Bronchial epithelial cell (primary cell): ENCODE data around the gene ATP6V0E2. TPM values are rescaled to one million over a fixed set of nuclear protein-coding genes. Genes with fewer than 3 reads are reported as not detected.
"Not testable (repeated sequence)": the region's sequence is repeated elsewhere in the genome, so short reads cannot be mapped to it uniquely, and the experiment has no call there.

ENCODE experiments used
- DNase-seq: peaks from one replicate; pipeline ENCODE4 v3.0.0-alpha.2; 2010; ENCODE audit warnings: low read depth
- FAIRE-seq: peaks from 2 replicates; lab custom pipeline; 2011; peaks lifted over from hg19 to GRCh38; lab: Jason Lieb, UNC
- H3K27me3 ChIP-seq: 2 replicates; pipeline ENCODE4 v1.5.1; 2011; ENCODE audit warnings: low read length; ENCODE audit not compliant: control insufficient read depth, insufficient read depth
- H3K36me3 ChIP-seq: 2 replicates; pipeline ENCODE4 v1.5.1; 2011; ENCODE audit warnings: low read length; ENCODE audit not compliant: control insufficient read depth, insufficient read depth
- H3K4me3 ChIP-seq: 2 replicates; pipeline ENCODE4 v1.5.1; 2011; ENCODE audit warnings: mild to moderate bottlenecking, low read depth, low read length, control low read depth
- CTCF ChIP-seq: IDR thresholded peaks from 2 replicates; pipeline ENCODE4 v1.5.1; 2011; ENCODE audit warnings: mild to moderate bottlenecking, moderate library complexity, low read length, control low read depth, inconsistent platforms; ENCODE audit not compliant: insufficient read depth, severe bottlenecking
- total RNA-seq: library from RNA; depleted of rRNA; stranded (reverse); fragments of >200 nt; gene quantifications from 2 replicates; pipeline ENCODE4 v1.2.1, GENCODE V29; 2014

Gene ATP6V0E2
- total RNA-seq, 1 donor from 2014 or later: 1.6 TPM

GRCh38 chr7:149883452-149883861 is 9.7 kb downstream of the ATP6V0E2 start:
- peak; percentile 81 for TF ChIP-seq CTCF
- DNase-seq (peak; percentile 37), FAIRE-seq (peak; percentile 36)
- no peak overlapping the region for H3K4me3 ChIP-seq
- no peaks in the 10 kb centered on the region for H3K27me3 ChIP-seq
- no peaks in the 10 kb centered on the region for H3K36me3 ChIP-seq

DNA sequence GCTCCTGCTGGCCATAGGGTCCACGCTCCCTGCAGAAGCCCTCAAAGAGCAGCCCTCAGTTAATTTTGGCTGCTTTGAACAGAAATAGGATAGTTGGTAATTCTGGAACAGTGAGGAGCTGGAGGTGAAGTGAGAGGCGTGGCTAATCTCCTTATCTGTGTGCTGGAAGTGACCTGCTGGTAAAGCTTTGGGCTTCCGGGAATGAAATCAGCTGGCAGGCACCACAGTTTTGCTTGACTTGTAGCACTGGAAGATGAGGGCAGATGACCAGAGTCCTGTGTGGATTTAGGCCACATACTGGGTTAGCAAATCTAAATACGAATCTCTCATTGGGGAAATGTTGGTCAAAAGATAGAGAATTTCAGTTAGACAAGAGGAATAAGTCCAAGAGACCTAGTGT is 10.2 kb downstream of the ATP6V0E2 start:
- H3K36me3 ChIP-seq: no peaks in the 10 kb centered on the region
- no peak for TF ChIP-seq CTCF
- no peak for FAIRE-seq
- H3K27me3 ChIP-seq: no peaks in the 10 kb centered on the region
- no peak for DNase-seq
- no peak overlapping the region for H3K4me3 ChIP-seq

- DNase-seq: no peak
- Histone ChIP-seq H3K4me3 (no peak overlapping the region), H3K27me3 (no peaks in the 10 kb centered on the region), H3K36me3 (no peaks in the 10 kb centered on the region)
- TF ChIP-seq CTCF: no peak
- FAIRE-seq: no peak
Measured at GRCh38 chr7:149884541-149884940, 10.8 kb downstream of the ATP6V0E2 start.

DNA sequence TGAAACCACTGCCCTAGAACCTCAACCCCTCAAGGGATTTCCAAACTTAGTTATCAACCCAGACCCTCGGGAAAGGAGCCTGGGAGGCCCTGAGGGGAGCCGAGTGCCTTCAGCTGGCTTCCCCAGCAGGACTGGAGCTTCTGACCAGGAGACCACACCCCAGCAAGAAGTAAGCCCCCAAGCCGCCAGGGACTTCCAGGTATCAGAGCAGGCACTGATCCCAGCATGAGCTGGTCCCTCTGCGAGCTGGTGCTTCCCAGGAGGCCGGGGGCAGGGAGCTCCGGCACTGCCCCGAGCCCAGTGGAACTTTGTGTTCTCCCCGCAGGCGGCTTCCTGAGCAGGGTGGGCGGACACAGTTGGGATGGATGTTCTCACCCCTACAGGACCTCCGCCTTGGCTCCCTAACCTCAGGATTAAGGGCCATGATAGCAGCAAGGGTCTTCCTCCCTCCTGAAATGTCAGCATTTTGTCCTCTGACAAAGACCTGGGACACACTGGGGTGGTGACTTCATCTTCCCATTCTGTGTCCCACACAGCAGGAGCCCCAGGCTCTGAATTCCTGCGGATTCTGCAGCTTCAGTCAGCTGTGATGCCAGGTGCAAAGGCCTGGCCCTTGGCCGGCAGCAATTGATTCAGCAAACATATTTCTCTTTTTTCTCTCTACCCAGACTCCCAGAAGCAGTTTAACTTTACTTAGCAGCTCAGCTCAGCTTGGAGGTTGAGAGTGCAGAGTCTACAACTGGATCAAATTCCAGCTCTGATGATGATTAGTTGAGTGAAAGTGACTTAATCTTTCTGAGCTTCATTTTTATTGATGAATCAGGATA is 11.6 kb downstream of the ATP6V0E2 start:
- TF ChIP-seq CTCF: no peak
- no peak for FAIRE-seq
- DNase-seq: no peak
- H3K27me3 ChIP-seq: no peaks in the 10 kb centered on the region
- H3K36me3 ChIP-seq: no peaks in the 10 kb centered on the region
- no peak overlapping the region for H3K4me3 ChIP-seq

DNA sequence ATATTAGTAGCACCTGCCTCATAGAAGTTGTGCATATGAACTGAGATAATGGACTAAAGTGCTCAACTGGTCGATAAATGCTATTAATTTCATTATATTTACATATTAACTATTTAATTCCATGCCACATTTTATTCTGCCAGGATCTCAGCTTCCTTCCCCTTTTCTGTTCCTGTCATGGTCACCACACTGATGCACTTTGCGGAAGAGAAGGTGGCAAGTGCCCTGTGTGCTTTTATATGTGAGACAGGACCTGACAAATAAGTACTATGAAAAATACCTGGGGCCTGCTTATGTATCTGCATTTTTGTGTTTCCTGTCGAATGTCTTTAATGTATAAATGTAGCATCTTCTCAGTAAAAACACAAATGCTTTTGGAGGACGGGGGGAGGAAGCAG is 12.2 kb downstream of the ATP6V0E2 start:
- H3K36me3 ChIP-seq: no peaks in the 10 kb centered on the region
- H3K27me3 ChIP-seq: no peaks in the 10 kb centered on the region
- DNase-seq (no peak), FAIRE-seq (no peak)
- TF ChIP-seq CTCF: no peak
- H3K4me3 ChIP-seq: no peak overlapping the region

GRCh38 chr7:149887311-149887710 is 13.5 kb downstream of the ATP6V0E2 start:
- Histone ChIP-seq H3K4me3 (no peak overlapping the region), H3K27me3 (no peaks in the 10 kb centered on the region), H3K36me3 (no peaks in the 10 kb centered on the region)
- no peak for TF ChIP-seq CTCF
- no peak for DNase-seq
- FAIRE-seq: no peak

DNA sequence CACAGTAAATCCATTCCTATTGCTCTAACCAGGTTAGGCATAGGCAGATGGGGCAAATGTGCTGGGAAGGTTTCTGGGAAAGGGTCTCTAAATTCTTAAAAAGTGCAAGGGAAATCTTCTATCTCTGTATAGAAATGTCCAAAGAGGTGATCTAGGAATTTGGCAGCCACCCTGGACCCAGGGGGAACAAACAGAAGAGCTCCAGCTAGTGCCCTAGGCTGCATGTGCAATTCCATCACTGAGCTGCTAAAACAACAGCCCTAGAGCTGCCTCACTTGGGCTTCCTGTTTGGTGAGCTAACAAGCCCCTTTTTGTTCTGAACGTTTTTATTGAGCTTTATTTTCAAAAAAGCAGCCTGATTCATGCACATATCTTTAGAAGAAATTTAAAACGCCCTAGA is 16.9 kb downstream of the ATP6V0E2 start:
- not testable (repeated sequence) for H3K27me3 ChIP-seq, H3K36me3 ChIP-seq, DNase-seq, H3K4me3 ChIP-seq
- peak; percentile 47 for FAIRE-seq

DNA sequence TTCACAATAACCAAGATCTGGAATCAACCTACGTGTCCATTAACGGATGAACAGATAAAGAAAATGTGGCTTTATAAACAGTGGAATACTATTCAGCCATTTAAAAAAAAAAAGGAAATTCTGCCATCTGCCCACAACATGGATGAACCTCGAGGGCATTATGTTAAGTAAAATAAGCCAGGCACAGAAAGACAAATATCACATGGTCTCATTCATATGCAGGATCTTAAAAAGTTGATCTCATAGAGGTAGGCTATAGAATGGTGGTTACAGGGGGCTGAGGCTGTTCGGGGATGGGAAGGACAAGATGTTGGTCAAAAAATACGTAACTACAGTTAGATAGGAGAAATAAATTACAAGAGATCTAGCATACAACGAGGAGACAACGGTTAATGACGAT is 21.2 kb downstream of the ATP6V0E2 start:
- H3K36me3 ChIP-seq, H3K27me3 ChIP-seq, FAIRE-seq, DNase-seq, H3K4me3 ChIP-seq: not testable (repeated sequence)
